ENCODE results near the gene FAM228A.
A peak's percentile ranks its signal among the peaks of the same experiment; 100 is the strongest.
"Not testable (repeated sequence)": the region's sequence is repeated elsewhere in the genome, so short reads cannot be mapped to it uniquely, and the experiment has no call there.

The FAM228A gene

GRCh38 chr2:24174851-24175277 is at the start of gene FAM228A:
Gene FAM228A (plus strand): TSS chr2:24175053. CDS start chr2:24175481, 428 bp downstream.
- DNase-seq, result no peak

GRCh38 chr2:24125956-24126355 is 48.9 kb upstream of the FAM228A start:
- DNase-seq, result no peak

- no peak for DNase-seq
Observed at GRCh38 chr2:24132543-24132942, 42.3 kb upstream of the FAM228A start.

GRCh38 chr2:24140305-24140704 is 34.5 kb upstream of the FAM228A start:
- DNase-seq, result not testable (repeated sequence)

- no peak for DNase-seq
Observed at GRCh38 chr2:24147364-24147763, 27.5 kb upstream of the FAM228A start.

- no peak for DNase-seq
Observed at GRCh38 chr2:24152413-24153197, 22.2 kb upstream of the FAM228A start.

- no peak for DNase-seq
Observed at GRCh38 chr2:24153478-24153877, 21.4 kb upstream of the FAM228A start.

GRCh38 chr2:24158131-24158530 is 16.7 kb upstream of the FAM228A start:
- DNase-seq, result no peak

GRCh38 chr2:24159708-24160107 is 15.1 kb upstream of the FAM228A start:
- no peak for DNase-seq

GRCh38 chr2:24160761-24161160 is 14.1 kb upstream of the FAM228A start:
- no peak for DNase-seq

GRCh38 chr2:24162494-24162893 is 12.4 kb upstream of the FAM228A start:
- no peak for DNase-seq

- no peak for DNase-seq
Observed at GRCh38 chr2:24163186-24163585, 11.7 kb upstream of the FAM228A start.

GRCh38 chr2:24163601-24164000 is 11.3 kb upstream of the FAM228A start:
- DNase-seq, result no peak

- DNase-seq, result no peak
Observed at GRCh38 chr2:24164416-24164973, 10.4 kb upstream of the FAM228A start.

GRCh38 chr2:24169023-24169422 is 5.8 kb upstream of the FAM228A start:
- DNase-seq, result no peak

- DNase-seq, result no peak
Observed at GRCh38 chr2:24175631-24176187, 856 bp downstream of the FAM228A start.

- DNase-seq, result no peak
Observed at GRCh38 chr2:24176326-24176725, 1.5 kb downstream of the FAM228A start.

GRCh38 chr2:24179683-24180082 is 4.8 kb downstream of the FAM228A start:
- no peak for DNase-seq

GRCh38 chr2:24181849-24182248 is 7.0 kb downstream of the FAM228A start:
- DNase-seq, result peak; percentile 18

- DNase-seq, result no peak
Observed at GRCh38 chr2:24182507-24182906, 7.7 kb downstream of the FAM228A start.

GRCh38 chr2:24183366-24184069 is 8.7 kb downstream of the FAM228A start:
- no peak for DNase-seq

GRCh38 chr2:24189551-24189950 is 14.7 kb downstream of the FAM228A start:
- DNase-seq, result no peak

- no peak for DNase-seq
Observed at GRCh38 chr2:24190503-24190902, 15.7 kb downstream of the FAM228A start.

- no peak for DNase-seq
Observed at GRCh38 chr2:24191156-24191555, 16.3 kb downstream of the FAM228A start.

Measured in NCI-H187 treated with DMSO at 0.1 percent for 48 hours (cell line).